Muscle of arm (tissue), 12 donors: Measurements from ENCODE around the gene PKHD1. TPM values are rescaled to one million over a fixed set of nuclear protein-coding genes. Genes with fewer than 3 reads are reported as not detected.
"Not testable (repeated sequence)": the region's sequence is repeated elsewhere in the genome, so short reads cannot be mapped to it uniquely, and the experiment has no call there.

Experiments
- DNase-seq: peaks from one replicate; pipeline ENCODE4 v3.0.0-alpha.2; 2013
- polyA plus RNA-seq, 12 donors: library from polyadenylated mRNA; unstranded; fragments of 120-200 nt; gene quantifications; one replicate each; pipeline ENCODE4 v1.2.1, GENCODE V29; 2013; ENCODE audit not compliant: insufficient read length in 12 of 12

Gene PKHD1
- polyA plus RNA-seq, 12 donors = 2.2 to 10.4 (median 5.1) TPM; not detected in 1

- no peak for DNase-seq
Measured at GRCh38 chr6:51996296-51996947, 91.0 kb downstream of the PKHD1 start.

- DNase-seq = no peak
Measured at GRCh38 chr6:51995214-51995755, 92.1 kb downstream of the PKHD1 start.

GRCh38 chr6:51992876-51993275 is 94.5 kb downstream of the PKHD1 start:
- no peak for DNase-seq

- DNase-seq = no peak
Measured at GRCh38 chr6:51989789-51990188, 97.6 kb downstream of the PKHD1 start.

- no peak for DNase-seq
Measured at GRCh38 chr6:51986864-51987263, 100.5 kb downstream of the PKHD1 start.

- no peak for DNase-seq
Measured at GRCh38 chr6:51983564-51983963, 103.8 kb downstream of the PKHD1 start.

GRCh38 chr6:51982695-51983094 is 104.7 kb downstream of the PKHD1 start:
- DNase-seq = not testable (repeated sequence)

- no peak for DNase-seq
Measured at GRCh38 chr6:51976374-51976773, 111.0 kb downstream of the PKHD1 start.

- no peak for DNase-seq
Measured at GRCh38 chr6:51972659-51973058, 114.8 kb downstream of the PKHD1 start.

- DNase-seq = no peak
Measured at GRCh38 chr6:51968265-51968664, 119.1 kb downstream of the PKHD1 start.

GRCh38 chr6:51965222-51965801 is 122.1 kb downstream of the PKHD1 start:
- DNase-seq = no peak

- no peak for DNase-seq
Measured at GRCh38 chr6:51963980-51964379, 123.4 kb downstream of the PKHD1 start.

- DNase-seq = no peak
Measured at GRCh38 chr6:51962354-51962753, 125.1 kb downstream of the PKHD1 start.

GRCh38 chr6:51960419-51960818 is 127.0 kb downstream of the PKHD1 start:
- no peak for DNase-seq

GRCh38 chr6:51959744-51960383 is 127.5 kb downstream of the PKHD1 start:
- peak; percentile 79 for DNase-seq

- no peak for DNase-seq
Measured at GRCh38 chr6:51954681-51955080, 132.7 kb downstream of the PKHD1 start.

- no peak for DNase-seq
Measured at GRCh38 chr6:51953246-51953645, 134.2 kb downstream of the PKHD1 start.

- no peak for DNase-seq
Measured at GRCh38 chr6:51951924-51952323, 135.5 kb downstream of the PKHD1 start.

- no peak for DNase-seq
Measured at GRCh38 chr6:51949526-51949925, 137.9 kb downstream of the PKHD1 start.

GRCh38 chr6:51939695-51940094 is 147.7 kb downstream of the PKHD1 start:
- DNase-seq = not testable (repeated sequence)

GRCh38 chr6:51936531-51937290 is 150.7 kb downstream of the PKHD1 start:
- DNase-seq = peak; percentile 8

- no peak for DNase-seq
Measured at GRCh38 chr6:51934098-51934497, 153.3 kb downstream of the PKHD1 start.
